Measurements from ENCODE around the gene NT5C2. TPM values are rescaled to one million over a fixed set of nuclear protein-coding genes. Genes with fewer than 3 reads are reported as not detected.

NT5C2 gene
- total RNA-seq, 4 donors from 2014 or later = 36.0 to 53.6 (median 40.8) TPM

DNA sequence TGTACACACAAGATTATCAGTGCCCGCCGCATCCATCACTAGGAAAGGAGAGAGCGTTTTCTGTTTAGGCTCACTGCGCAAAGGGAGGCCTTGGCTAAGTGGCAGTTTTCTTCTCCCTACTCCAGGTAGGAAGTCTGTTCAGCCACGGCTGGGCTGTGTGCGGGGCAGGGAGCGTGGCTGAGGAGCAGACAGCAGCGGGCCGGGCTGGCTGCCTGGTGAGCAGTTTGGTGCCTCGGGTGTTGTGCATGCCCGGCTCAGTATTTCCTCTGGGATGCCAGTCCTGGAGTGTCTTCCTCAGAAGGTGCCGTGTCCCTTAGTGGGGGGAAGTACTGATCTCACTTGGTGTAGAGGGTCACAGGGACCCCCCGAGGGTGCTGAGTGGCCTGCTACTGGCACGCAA, 114.4 kb downstream of the NT5C2 start:
- TF ChIP-seq, protein P1, sequence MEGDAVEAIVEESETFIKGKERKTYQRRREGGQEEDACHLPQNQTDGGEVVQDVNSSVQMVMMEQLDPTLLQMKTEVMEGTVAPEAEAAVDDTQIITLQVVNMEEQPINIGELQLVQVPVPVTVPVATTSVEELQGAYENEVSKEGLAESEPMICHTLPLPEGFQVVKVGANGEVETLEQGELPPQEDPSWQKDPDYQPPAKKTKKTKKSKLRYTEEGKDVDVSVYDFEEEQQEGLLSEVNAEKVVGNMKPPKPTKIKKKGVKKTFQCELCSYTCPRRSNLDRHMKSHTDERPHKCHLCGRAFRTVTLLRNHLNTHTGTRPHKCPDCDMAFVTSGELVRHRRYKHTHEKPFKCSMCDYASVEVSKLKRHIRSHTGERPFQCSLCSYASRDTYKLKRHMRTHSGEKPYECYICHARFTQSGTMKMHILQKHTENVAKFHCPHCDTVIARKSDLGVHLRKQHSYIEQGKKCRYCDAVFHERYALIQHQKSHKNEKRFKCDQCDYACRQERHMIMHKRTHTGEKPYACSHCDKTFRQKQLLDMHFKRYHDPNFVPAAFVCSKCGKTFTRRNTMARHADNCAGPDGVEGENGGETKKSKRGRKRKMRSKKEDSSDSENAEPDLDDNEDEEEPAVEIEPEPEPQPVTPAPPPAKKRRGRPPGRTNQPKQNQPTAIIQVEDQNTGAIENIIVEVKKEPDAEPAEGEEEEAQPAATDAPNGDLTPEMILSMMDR (IDR thresholded peaks at IDR 0.05) = no peak
- TF ChIP-seq POLR2A (IDR thresholded peaks at IDR 0.05) = no peak
- intact Hi-C loops (cut with DNase I; ENCODE audit: low total_unique reads) = no loop called here
- 94 to 96% methylated on average over 14 of the region's 14 CpGs for WGBS, 2 donors

DNA sequence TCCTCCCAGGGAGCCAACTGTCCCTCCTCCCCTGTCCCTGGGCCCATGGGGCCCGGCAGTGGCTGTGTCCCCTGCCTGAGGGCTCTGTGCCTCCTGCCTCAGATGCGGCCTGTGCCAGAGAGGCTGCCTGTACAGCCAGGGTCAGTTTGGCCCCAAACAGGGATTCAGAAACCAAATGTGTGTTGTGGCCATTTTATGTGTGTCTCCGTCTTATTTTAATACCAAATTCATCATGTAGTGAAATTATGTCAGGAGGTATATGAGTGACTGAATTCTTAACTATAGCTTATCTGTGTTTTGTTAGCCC, 114.8 kb downstream of the NT5C2 start:
- 68 to 90% methylated on average over 3 of the region's 3 CpGs for WGBS, 2 donors
- intact Hi-C loops (cut with DNase I; ENCODE audit: low total_unique reads) = no loop called here
- no peak overlapping the region for H3K4me3 ChIP-seq (ENCODE audit: low read depth, poor library complexity, severe bottlenecking)
- no peak for TF ChIP-seq POLR2A (IDR thresholded peaks at IDR 0.05)
- TF ChIP-seq, protein P1 (IDR thresholded peaks at IDR 0.05) = no peak
- DNase-seq (ENCODE audit: low spot score in 2 of 2) = no peak

More for the DNA sequence above, 114.4 kb downstream of the NT5C2 start:
- DNase-seq (ENCODE audit: low spot score in 2 of 2) = no peak
- no peak overlapping the region for H3K4me3 ChIP-seq (ENCODE audit: low read depth, poor library complexity, severe bottlenecking)

DNA sequence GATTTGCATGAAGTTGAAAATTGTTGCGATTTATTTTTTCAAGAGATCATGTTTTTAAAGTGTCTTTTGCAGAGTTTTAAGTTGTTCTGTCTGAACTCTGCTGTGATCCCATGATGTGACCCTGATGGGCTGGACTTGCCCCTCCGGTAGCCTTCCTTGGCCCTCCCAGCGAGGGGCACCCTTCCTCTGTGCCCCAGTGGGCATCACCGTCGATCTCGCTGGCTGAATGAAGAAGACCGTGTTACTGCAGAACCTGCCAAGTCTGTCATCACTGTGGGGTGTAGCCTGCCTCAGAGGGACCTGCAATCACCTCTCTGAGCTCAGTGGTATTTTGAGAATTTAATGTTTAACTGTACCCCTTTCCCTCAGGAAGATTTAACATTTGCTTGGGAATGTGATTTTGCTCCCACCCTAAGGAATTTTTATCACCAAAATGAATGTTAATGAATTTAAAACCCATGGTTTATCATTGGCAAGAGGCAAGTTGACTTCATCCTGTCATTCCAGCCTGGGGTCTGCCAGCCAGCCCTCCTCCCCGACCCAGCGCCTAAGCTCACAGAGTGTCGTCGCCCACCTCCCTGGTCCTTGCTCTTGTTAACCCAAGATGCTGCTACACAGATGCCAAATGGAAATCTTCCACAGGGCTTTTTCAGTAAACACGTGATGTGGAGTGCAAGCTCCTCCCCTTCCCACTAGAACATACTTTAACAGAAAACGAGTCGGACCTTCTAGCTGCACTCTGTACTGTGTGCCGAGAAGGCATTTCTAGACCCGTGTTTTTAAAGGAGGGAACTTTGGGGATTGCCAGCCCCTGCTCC, 115.4 kb downstream of the NT5C2 start:
- 84 to 85% methylated on average over 16 of the region's 16 CpGs for WGBS, 2 donors
- no peak overlapping the region for H3K4me3 ChIP-seq (ENCODE audit: low read depth, poor library complexity, severe bottlenecking)
- TF ChIP-seq POLR2A (IDR thresholded peaks at IDR 0.05) = no peak
- TF ChIP-seq, protein P1 (IDR thresholded peaks at IDR 0.05) = no peak
- intact Hi-C loops (cut with DNase I; ENCODE audit: low total_unique reads) = no loop called here
- DNase-seq (ENCODE audit: low spot score in 2 of 2) = no peak

DNA sequence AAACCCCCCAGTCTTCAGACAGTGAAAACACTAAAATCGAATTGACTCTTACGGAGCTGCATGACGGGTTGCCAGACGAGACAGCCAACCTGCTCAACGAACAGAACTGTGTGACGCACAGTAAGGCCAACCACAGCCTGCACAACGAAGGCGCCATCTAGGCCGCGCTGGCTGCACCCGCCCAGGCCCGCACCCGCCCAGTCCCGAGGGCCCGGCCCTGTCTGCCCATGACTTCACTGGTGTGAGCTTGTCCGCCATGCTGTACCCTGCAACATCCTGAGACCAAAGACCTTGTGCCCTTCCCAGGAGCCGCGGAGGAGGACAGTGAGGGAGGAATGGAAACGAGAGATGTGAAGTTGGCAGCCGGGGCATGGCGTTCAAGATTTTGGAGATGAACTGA, 116.1 kb downstream of the NT5C2 start:
- intact Hi-C loops (cut with DNase I; ENCODE audit: low total_unique reads) = no loop called here
- TF ChIP-seq, protein P1 (IDR thresholded peaks at IDR 0.05) = no peak
- no peak for TF ChIP-seq POLR2A (IDR thresholded peaks at IDR 0.05)
- no peak for DNase-seq (ENCODE audit: low spot score in 2 of 2)
- H3K4me3 ChIP-seq (ENCODE audit: low read depth, poor library complexity, severe bottlenecking) = no peak overlapping the region
- 93 to 95% methylated on average over 21 of the region's 21 CpGs for WGBS, 2 donors

DNA sequence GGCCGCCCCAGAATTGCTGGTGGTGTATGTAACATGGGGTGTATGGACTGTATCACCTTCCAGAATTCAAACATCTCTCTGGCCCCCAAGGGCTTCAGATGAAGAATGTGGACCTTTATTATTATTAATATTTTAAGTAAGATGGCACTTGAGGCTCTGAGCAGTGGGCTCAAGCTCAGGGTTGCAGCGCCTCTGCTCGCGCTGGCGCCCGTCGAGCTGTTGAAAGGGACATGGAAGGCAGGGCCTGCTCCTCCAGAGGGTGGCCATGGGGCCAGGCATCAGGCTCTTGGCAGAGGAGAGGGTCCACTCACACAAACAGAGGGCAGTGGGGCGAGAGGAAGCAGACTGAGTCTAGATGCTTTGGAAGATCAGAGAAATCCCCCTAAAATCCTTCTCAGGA, 120.2 kb downstream of the NT5C2 start:
- DNase-seq (ENCODE audit: low spot score in 2 of 2) = no peak
- TF ChIP-seq POLR2A (IDR thresholded peaks at IDR 0.05) = no peak
- TF ChIP-seq, protein P1 (IDR thresholded peaks at IDR 0.05) = no peak
- WGBS, 2 donors = 94 to 96% methylated on average over 8 of the region's 8 CpGs
- intact Hi-C loops (cut with DNase I; ENCODE audit: low total_unique reads) = no loop called here
- no peak overlapping the region for H3K4me3 ChIP-seq (ENCODE audit: low read depth, poor library complexity, severe bottlenecking)

DNA sequence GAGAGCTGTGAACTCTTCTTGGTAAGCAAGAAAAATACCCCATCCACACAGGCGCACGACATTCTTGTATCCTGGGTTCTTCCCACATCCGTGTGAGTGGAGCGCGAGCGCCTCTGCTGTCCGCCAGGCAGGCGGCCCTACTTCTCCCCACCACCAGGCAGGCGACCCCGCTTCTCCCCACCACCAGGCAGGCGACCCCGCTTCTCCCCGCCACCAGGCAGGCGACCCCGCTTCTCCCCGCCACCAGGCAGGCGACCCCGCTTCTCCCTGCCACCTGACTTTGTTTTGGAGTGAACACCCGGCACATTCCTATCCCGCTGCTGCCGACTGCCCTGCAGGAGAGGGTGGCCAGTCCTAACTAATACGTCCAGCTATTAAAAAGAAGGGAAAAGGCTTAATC, 120.8 kb downstream of the NT5C2 start:
- TF ChIP-seq POLR2A (IDR thresholded peaks at IDR 0.05) = no peak
- TF ChIP-seq, protein P1 (IDR thresholded peaks at IDR 0.05) = no peak
- H3K4me3 ChIP-seq (ENCODE audit: low read depth, poor library complexity, severe bottlenecking) = no peak overlapping the region
- WGBS, 2 donors = 91 to 94% methylated on average over 22 of the region's 22 CpGs
- no peak for DNase-seq (ENCODE audit: low spot score in 2 of 2)
- intact Hi-C loops (cut with DNase I; ENCODE audit: low total_unique reads) = no loop called here

Measured in lower leg skin (tissue), 4 donors.